HG03045 (cell line): ENCODE data around the gene UROC1.

Experiments used
- ATAC-seq: cut with Tn5 transposase; IDR thresholded peaks from one replicate; pipeline ENCODE4 v1.9.1; 2021; ENCODE audit warnings: mild to moderate bottlenecking, moderate library complexity; ENCODE audit not compliant: unreplicated experiment

UROC1 gene

DNA sequence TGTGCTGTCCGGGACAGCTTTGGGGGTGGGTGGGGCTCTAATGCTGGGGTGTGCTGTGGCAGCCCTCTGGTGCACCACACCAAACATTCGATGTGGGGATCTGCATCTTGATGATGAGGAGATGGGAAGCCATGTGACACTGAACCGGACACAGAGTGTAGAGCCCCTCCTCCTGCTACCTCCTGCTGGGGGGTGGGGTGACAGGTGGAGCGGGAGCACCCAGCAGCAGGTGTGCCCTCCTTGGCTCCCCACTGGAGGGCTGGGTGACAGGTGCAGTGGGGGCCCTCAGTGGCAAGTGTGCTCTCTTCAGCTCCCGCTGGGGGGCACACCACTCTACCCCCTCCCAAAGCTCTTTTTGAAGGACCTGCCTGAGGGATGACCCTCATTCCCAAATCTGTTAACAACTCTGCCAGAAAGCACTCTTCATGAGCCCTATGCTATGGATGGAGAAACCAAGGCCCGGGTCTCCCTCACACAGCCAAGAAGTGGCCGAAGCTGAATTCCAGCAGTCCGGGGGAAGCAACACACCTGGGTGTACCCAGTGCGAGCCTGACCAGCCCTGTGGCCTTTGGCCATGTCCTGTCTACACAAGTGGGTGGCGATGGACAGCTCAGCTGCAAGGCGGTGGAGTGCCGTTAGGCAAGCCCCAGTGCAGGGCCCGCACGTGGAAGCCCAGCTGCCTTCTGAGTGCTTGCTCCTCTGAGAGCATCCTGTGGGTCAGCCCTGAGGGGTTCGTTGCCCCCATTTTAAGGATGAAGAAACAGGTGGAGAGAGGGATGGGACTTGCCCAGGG lies 609 bp upstream of the UROC1 start:
- no peak for ATAC-seq

DNA sequence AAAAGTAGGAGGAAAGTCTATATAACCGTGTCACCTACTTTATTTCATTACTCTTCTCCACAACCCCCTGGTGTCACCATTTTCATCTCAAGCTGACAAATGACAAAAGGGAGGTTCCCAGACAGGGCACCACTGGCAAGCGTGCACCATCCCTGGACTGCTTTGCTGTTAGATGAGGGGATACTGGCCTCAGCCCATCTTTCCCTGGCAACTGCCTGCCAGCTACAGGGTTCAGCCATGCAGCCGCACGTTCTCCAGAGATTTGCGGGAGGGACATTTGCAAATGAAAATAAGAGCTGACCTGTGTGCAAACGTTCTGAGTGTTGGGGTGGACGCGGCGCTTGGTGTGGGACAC lies 660 bp downstream of the UROC1 start:
- no peak for ATAC-seq

DNA sequence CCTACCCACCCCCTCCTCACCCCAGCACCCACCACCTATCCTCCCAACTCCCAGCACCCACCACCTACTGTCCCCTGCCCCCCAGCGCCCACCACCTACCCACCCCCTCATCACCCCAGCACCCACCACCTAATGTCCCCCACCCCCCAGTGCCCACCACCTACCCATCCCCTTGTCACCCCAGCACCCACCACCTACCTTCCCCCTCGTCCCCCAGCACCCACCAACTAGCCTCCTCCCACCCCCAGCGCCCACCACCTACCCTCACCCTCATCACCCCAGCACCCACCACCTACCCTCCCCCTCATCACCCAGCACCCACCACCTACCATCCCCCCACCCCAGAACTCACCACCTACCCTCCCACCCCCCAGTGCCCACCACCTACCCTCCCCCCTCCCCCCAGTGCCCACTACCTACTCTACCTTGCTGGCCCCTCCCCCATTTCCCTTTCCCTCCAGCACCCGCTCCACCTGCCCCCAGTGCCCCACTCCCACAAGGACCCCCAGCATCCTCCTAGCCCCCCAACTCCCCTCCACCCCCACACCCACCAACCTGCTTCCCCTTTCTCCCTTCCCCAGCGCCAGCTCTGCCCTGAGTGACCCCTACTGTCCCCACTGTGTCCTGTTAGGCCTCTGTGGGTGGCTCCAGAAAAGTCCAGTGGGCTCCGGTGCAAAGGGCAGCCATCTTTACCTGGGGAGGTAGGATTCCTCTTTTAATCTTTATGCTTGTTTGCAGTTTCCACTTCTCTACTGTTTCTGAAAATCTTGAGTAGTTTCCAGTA lies 1.2 kb downstream of the UROC1 start:
- no peak for ATAC-seq

DNA sequence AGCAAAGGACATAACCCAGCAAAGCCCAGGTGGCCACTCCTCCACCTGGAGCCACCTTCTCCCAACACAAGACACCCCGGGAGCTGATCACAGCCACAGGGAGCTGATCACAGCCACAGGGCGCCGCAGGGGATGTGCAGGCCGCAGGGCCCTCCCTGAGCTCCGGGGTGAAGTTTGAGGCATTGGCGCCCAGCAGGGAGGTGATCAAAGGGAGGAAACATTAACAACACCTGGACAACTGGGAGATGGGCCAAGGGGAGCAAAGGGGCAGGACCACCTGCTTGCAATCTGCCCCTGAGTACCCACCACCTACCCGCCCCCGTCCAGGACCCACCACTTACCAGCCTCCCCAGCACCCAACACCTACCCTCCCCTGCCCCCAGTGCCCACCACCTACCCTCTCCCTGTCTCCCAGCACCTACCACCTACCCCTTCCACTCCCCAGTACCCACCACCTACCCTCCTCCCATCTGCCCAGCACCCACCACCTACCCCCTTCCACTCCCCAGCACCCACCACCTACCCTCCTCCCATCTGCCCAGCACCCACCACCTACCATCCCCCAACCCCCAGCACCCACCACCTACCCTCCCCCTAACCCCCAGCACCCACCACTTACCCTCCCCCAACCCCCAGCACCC lies 2.4 kb downstream of the UROC1 start:
- ATAC-seq: no peak

DNA sequence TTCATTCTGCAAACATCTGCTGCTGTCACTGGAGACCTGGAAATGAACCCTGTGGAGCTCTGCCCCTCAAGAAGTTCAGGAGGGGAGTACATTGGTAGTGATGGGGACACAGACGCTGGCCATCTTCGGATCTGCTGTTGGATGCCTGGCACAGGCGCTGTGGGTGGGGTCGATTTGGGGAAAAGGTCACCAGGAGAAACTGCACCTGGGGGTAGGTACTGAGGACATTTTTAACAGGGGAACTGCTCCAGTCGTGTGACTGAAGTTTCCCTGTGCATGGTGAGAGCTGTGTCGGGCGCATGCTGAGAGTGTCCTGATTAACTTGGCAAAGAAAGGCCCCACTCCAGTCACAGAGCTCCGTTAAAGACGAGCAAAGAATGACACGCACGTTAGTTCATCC lies 3.4 kb downstream of the UROC1 start:
- no peak for ATAC-seq

DNA sequence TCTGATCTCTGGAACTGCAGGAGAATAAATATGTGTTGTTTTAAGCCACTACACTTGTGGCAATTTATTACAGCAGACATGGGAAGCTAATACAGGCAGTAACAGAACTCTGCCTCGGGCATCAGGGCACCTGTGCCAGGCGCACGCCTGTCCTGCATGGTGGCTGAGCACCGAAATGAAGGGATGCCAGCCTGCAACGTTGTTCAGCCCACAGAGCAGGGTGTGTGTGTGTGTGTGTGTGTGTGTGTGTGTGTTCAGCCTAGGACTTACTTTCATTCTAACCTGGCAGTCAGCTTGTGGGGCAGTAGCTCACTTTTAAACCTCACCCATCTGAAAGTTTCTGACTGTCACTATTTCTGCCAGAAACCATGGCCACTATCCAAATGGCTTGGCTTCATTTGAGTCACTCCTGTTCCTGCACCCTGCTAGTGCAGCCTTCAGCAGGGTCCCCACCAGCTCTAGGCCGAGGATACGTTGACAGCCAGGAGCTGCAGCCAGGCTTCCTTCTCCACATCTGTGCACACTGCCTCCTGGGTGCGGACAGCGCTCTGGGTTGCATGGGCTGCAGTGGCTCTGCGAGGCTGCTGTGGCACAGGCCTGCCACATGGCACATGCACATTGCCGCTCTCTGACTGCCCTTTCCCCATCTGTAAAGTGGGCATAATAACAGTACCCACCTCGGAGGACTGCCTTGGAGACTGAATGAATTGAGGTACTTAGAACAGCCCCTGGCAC lies 4.5 kb downstream of the UROC1 start:
- no peak for ATAC-seq

DNA sequence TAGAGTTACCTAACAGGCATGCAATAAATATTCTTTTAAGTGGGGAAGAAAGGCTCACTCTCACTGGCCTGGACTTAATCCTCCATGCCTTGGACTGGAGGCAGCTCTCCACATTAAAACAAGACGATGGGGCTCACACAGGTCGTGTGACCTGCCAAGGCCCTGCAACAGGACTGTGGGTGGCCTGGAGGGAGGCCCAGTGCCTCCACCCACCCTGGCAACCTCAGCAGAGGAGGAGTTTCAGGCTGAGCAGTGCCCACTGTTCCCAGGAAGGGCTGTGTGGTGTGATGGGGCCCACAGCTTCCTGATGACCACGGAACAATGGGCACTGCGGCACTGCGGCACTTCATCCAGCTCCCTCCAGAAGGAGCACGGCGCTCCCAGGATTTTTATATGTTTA lies 5.5 kb downstream of the UROC1 start:
- ATAC-seq: no peak

DNA sequence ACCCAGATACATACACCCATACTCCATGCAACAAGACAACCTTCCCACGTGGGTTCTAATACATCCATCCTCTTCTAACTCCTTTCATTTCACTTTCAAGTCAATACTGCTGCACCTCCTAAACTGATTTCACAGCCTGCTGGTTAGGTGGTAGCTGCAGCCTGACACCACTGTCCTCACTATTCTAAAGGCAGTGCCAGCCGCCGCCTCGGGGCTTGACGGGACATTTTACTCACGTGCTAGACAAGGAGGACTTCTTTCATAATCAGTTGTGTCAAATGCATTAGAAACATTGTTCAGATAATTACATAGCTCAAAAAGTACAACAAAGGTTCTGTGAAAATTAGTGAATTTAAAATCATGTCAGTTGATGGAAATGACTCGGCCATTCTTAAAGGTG lies 6.3 kb downstream of the UROC1 start:
- ATAC-seq: no peak

DNA sequence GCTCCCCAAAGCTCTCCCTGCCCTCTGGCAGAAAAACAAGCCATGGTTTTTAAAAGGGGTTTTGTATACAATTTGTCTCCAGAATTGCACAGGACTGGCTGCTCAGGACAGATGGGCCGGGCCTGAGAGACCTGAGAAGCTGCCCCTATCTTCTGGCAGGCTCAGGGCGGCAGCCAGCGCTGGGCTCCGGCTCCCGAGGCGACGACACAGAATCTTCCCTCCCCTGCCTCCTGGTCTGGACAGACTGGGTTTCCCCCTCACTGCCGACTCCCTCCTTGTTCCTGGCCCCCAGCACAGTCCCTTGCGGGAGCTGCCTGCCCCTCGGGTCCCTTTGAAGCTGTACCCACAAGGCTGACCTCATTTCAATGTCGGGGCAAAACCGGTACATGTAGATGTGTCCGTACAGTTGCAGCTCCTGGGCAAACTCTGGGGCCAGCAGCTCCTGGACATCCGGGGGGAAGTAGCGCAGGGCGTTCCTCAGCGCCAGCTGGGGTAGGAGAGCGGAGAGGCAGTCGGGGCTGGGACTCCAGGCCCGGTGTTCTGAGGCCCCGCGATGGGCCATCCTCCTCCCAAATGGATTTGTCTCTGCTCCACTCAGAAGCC lies 7.2 kb downstream of the UROC1 start:
- ATAC-seq: no peak

DNA sequence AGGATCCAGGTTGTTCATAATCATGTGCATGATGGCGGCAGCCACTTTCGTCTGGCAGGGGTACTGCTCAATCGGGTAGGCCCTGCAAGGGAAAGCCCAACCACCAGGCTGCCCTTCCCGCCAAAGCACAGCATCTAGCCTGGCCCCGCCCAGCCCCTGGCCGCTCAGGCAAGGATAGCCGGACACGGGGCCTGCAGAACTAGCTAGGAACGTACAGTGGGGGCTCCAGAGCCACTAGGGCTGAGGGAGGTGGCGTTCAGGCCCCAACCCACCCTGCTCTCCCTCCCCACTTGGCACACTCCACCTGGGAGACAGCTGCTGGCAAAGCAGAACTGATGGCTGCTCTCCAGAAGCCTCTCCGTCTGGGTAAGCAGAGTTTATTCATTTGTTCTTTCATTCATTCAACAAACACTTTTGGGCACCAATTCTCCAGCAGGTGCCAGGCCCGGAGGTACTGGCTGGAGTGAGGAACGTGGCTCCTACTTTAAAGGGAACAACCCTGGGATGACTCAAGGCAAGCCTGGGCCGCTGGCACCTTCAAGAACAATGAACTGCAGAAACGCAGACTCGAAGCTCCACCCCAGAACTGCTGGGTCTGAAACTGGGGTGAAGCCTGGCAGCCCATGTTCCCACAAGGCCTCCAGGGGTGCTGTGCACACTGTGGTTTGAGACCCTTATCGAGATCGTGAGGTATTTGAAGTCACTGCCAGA lies 7.8 kb downstream of the UROC1 start:
- no peak for ATAC-seq

DNA sequence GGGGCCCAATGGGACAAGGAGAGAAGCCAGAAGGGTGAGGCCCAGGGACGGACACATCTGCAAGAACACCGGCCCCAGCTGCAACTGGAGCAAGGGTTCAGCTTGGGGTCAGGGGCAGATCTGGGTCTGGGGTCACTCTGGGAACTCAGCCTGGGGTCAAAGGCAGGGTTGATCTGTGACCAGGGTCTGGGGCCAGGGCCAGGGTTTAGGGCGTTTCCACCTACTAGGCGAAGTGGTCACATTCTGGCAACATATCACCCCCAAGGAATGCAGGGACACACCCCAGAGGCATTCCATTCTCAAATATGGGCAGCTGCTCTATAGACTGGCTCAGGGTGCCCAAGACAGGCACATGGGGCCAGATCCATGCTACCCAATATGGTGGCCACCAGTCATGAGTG lies 9.0 kb downstream of the UROC1 start:
- no peak for ATAC-seq

DNA sequence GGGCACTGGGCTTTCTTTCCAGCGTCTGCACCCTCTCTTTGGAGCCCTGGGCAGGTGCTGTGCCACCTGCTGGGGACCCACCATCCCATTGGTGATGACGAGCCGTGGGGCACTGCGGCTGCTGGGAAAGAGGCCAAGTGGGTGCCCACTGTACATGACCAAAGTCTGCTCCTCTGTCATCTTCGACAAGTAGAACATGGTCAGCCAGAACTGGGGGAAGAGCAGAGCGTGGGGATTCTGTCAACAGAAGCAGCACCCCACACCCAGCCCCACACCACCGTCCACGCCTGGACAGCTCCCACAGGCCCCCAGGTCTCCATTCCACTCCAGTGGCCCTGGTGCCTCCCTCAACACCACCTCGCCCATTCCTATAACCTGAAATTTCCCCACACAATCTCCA lies 9.7 kb downstream of the UROC1 start:
- no peak for ATAC-seq

DNA sequence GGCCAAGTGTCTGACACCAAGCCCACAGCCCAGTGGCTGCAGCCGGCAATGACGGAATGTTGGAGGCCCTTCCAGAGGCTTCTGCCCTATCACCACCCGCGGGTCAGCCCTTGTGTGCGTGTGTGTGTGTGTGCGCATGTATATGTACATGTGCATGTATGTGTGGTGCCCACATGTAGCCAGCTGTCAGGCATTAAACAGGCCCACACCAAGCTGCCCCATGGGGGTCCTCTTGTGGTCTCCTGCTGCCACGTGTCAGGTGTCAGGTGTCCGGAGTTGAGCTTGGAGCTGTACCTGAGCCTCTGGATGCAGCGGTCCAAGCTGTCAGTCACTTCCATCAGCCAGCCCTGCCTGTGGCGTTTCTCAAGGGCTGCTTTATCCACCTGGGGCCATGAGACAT lies 13.9 kb downstream of the UROC1 start:
- ATAC-seq: no peak

DNA sequence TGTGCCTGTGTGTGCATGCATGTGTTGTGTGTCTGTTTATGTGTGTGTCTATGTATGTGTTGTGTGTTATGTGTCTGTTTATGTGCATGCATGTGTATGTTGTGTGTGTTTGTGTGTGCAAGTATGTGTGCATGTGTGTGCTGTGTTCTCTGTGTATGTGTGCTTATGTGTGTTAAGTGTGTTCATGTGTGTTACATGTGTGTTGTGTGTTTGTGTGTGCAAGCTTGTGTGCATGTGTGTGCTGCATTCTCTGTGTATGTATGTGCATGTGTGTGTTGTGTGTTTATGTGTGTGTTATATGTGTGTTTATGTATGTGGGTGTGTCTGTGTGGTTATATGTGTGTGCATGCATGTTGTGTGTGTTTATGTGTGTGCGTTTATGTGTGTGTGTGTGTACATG lies 14.9 kb downstream of the UROC1 start:
- ATAC-seq: no peak

DNA sequence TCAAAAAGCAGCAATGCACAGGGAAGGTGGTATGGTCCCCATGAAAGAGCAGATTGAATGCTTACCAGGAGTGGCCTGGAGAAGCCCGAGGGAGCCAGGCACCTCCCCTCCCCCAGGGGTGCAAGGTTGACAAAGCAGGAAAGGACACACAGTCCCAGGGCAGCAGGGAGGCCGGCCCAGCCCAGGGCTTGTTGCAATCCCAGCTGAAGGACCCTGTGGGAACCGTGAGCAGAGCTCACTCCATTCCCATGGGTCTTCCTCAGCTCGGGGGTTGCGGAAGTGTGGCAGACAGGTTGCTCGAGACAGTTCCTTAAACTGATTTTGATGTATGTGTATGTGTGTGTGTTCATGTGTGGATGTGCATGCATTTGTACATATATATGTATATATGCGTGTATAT lies 15.8 kb downstream of the UROC1 start:
- no peak for ATAC-seq

DNA sequence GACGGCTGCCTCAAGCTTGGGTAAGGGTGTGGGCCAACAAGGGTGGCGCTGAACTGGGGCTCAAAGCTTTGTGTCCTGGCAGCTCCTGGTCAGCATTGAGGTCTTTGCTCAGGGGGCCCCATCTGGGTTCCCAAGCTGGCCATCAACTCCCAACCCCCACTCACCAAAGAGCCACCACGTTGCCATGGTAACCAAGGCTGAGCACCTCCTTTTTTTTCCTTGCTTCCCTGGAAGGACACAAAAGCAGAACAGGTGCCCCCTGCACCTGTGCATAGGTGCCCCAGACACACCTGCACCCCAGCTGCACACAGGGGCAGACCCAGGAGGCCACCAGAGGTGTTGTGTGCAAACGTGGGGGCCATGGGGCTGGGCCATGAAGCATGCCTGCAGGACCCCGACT lies 16.5 kb downstream of the UROC1 start:
- ATAC-seq: no peak

DNA sequence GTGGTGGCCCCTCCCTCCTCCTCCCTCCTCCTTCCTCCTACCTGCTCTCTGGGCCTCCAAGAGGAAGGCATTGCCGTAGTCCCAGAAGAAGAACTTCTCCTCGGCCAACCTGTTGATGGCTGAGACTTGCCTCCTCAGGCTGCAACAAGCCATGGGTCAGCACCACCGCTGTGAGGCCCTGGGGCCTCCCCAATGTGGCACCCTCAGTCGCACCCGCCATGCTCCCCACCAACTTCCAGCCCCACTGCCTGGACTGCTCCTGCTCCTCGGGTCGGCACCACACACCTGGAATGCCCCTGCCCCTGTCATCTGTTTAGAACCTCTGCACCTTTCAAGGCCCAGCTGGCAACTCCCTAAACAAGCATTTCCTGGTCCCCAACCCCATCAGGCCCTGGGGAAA lies 17.6 kb downstream of the UROC1 start:
- ATAC-seq: no peak

DNA sequence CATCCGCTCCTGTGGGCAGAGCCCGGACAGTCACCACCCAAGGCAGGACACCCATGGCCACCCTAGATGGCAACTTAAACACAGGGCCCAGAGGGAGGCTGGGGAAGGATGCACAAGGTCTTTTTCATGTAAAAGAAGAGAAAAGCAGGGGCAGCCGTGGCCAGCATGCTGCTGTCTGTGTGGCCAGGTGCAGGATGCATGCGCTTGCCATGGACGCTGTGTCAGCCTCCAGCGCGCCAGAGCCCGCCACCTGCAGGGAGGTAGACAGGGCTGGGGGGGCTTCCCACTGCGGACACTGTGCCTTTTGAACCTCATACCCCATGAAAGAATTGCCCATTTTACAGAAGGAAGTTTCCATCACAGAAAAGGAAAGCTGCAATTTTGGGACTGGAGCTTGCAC lies 18.2 kb downstream of the UROC1 start:
- no peak for ATAC-seq

DNA sequence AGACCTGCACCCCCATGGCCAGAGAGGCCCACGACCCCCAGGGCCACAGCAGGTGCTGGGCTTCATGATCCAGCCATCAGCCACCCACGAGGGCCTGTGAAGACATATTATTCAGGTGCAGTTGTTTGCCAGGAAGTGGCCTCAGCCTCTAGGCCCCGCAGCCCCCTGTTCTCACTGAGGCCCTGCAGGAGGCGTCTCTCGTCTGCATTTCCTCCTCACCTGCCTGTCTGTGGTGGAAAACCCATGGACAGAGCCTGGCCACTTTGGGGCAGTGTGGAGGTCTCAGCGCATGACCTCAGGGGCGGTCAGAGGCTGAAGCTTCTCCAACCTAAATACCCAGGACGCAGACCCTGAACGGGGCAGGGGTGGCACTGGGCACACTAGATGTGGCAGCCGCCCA lies 18.6 kb downstream of the UROC1 start:
- no peak for ATAC-seq

DNA sequence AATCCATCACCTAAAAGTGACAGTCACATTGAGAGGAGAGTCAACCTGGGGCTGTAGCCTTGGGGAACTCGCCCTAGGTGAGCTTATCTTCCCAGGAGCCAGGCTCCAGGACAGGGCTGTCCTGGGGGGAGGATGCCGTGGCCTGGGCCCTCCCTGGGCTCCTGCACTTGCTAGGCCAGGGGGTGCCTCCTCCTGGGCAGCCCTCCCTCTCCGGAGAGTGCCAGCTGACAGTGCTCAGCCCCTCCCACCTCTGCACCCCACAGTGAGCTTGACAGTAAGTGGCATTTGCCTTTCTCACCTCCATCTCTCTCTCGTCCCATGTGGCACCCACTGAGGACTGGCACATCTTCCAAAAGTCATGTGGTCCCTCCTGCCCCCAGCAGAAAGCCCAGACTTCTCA lies 19.1 kb downstream of the UROC1 start:
- no peak for ATAC-seq
